Caco-2 (cell line): ENCODE measurements around the gene SLC25A3. TPM values are rescaled to one million over a fixed set of nuclear protein-coding genes. Genes with fewer than 3 reads are reported as not detected.

Experiments used
- BruUV-seq: library from RNA; stranded (reverse); fragments of 400-500 nt; replicated peaks from 2 replicates; lab custom pipeline; 2021; lab: Mats Ljungman, UMichigan
- CTCF ChIA-PET: fragments of 300-600 bp; sonication (Branson Sonifier 250); formaldehyde crosslinking; loops from one replicate; lab custom pipeline; 2022; ENCODE audit warnings: antibody characterized with exemption; lab: Charles Lee
- POLR2A ChIA-PET: fragments of 300-600 bp; sonication (Branson Sonifier 250); formaldehyde crosslinking; loops from one replicate; lab custom pipeline; 2022; ENCODE audit warnings: antibody characterized with exemption; lab: Charles Lee
- DNase-seq, 2 experiments: peaks; one replicate each; pipeline versions ENCODE4 v3.0.0 to v3.0.0-alpha.2; 2020 to 2022
- H3K27me3 ChIP-seq: replicated peaks from 2 replicates; pipeline ENCODE4 v1.6.0; 2011; ENCODE audit warnings: low read length; ENCODE audit not compliant: control insufficient read depth, insufficient read depth
- H3K36me3 ChIP-seq: 2 replicates; pipeline ENCODE4 v1.5.1; 2011; ENCODE audit warnings: low read length; ENCODE audit not compliant: control insufficient read depth, insufficient read depth
- H3K4me1 ChIP-seq: fragments of 250-450 bp; sonication (Bioruptor Pico); 2 replicates; pipeline ENCODE4 v1.5.1; 2020; ENCODE audit warnings: mild to moderate bottlenecking
- H3K4me3 ChIP-seq: 2 replicates; pipeline ENCODE4 v1.5.1; 2011; ENCODE audit warnings: low read depth, mild to moderate bottlenecking, control low read depth, low read length
- H3K9me3 ChIP-seq: fragments of 250-450 bp; sonication (Bioruptor Pico); 2 replicates; pipeline ENCODE4 v1.5.1; 2020; ENCODE audit warnings: mild to moderate bottlenecking, moderate library complexity
- H3K27ac Mint-ChIP-seq: one replicate; pipeline ENCODE4 v1.8.0; 2022; ENCODE audit warnings: mixed read lengths; ENCODE audit not compliant: unreplicated experiment
- H3K27me3 Mint-ChIP-seq: one replicate; pipeline ENCODE4 v1.8.0; 2022; ENCODE audit warnings: mixed read lengths; ENCODE audit not compliant: insufficient read depth, unreplicated experiment
- H3K36me3 Mint-ChIP-seq: one replicate; pipeline ENCODE4 v1.8.0; 2022; ENCODE audit warnings: mild to moderate bottlenecking, mixed read lengths; ENCODE audit not compliant: insufficient read depth, unreplicated experiment
- H3K4me1 Mint-ChIP-seq: one replicate; pipeline ENCODE4 v1.8.0; 2022; ENCODE audit warnings: low read depth, mixed read lengths; ENCODE audit not compliant: unreplicated experiment
- H3K4me3 Mint-ChIP-seq: one replicate; pipeline ENCODE4 v1.8.0; 2022; ENCODE audit warnings: mild to moderate bottlenecking, moderate library complexity, mixed read lengths; ENCODE audit not compliant: unreplicated experiment
- H3K9me3 Mint-ChIP-seq: one replicate; pipeline ENCODE4 v1.8.0; 2022; ENCODE audit warnings: mixed read lengths; ENCODE audit not compliant: unreplicated experiment
- CTCF ChIP-seq, 2 experiments: fragments of 200-600 bp in 1 of 2; IDR thresholded peaks; 1 replicate in 1 of 2; 2 replicates in 1 of 2; pipeline versions ENCODE4 v1.5.1 to v1.8.0; 2011 to 2022; ENCODE audit warnings: antibody characterized with exemption in 1 of 2, control low read depth in 1 of 2, inconsistent platforms in 1 of 2, low read depth in 1 of 2, low read length in 1 of 2, mild to moderate bottlenecking in 1 of 2, moderate library complexity in 1 of 2; ENCODE audit not compliant: insufficient read depth in 1 of 2, severe bottlenecking in 1 of 2, unreplicated experiment in 1 of 2
- intact Hi-C: fragments of 100-400 bp; cut with micrococcal nuclease; formaldehyde crosslinking; loops from one replicate; pipeline ENCODE4 v1.10.0; 2022; ENCODE audit not compliant: unreplicated experiment
- total RNA-seq: library from RNA; stranded (reverse); gene quantifications from 2 replicates; pipeline ENCODE4 v1.2.3, GENCODE V29; 2022

The SLC25A3 gene
- total RNA-seq, 1 experiment from 2014 or later = 888 TPM

- intact Hi-C loops = loop anchor here (1.0 to 2.0 kb wide), 2 partner anchors 38 to 48 kb away; partner anchors contain the start of genes APAF1 and IKBIP
- no peaks in the 10 kb centered on the region for H3K4me1 Mint-ChIP-seq
- POLR2A ChIA-PET = interaction anchor here (0.8 kb wide), 1 partner anchor 13 kb away, joined by 3 read pairs; the partner anchor contains the start of gene SLC25A3
Measured at GRCh38 chr12:98606359-98606988, 13.0 kb downstream of the SLC25A3 start.

GRCh38 chr12:98610596-98610995 is 17.1 kb downstream of the SLC25A3 start:
- ChIA-PET CTCF (no interaction called here), POLR2A (no interaction called here)
- no peaks in the 10 kb centered on the region for H3K9me3 ChIP-seq
- Mint-ChIP-seq H3K4me1 (peaks cover 6% of the 10 kb centered on the region), H3K27ac (no peak overlapping the region), H3K4me3 (no peak overlapping the region), H3K27me3 (no peaks in the 10 kb centered on the region), H3K9me3 (no peaks in the 10 kb centered on the region), H3K36me3 (peaks cover 4% of the 10 kb centered on the region)
- H3K36me3 ChIP-seq = no peaks in the 10 kb centered on the region
- H3K4me3 ChIP-seq = no peak overlapping the region
- H3K27me3 ChIP-seq = no peaks in the 10 kb centered on the region
- DNase-seq = no peak
- intact Hi-C loops = no loop called here
- H3K4me1 ChIP-seq = no peaks in the 10 kb centered on the region
- no TSS peak for BruUV-seq
- no peak for TF ChIP-seq CTCF (IDR thresholded peaks at IDR 0.05; ENCODE audit: insufficient read depth in 1 of 2, low read depth in 1 of 2, low read length in 1 of 2, severe bottlenecking in 1 of 2, unreplicated experiment in 1 of 2)

More at GRCh38 chr12:98606359-98606988, 13.0 kb downstream of the SLC25A3 start:
- Mint-ChIP-seq H3K4me3 (no peak overlapping the region), H3K9me3 (no peaks in the 10 kb centered on the region), H3K36me3 (peaks cover 35% of the 10 kb centered on the region), H3K27ac (no peak overlapping the region), H3K27me3 (no peaks in the 10 kb centered on the region)
- TF ChIP-seq CTCF (IDR thresholded peaks at IDR 0.05; ENCODE audit: insufficient read depth in 1 of 2, low read depth in 1 of 2, low read length in 1 of 2, severe bottlenecking in 1 of 2, unreplicated experiment in 1 of 2) = no peak
- DNase-seq = no peak
- no peaks in the 10 kb centered on the region for H3K27me3 ChIP-seq
- BruUV-seq = no TSS peak
- no peak overlapping the region for H3K4me3 ChIP-seq
- no peaks in the 10 kb centered on the region for H3K9me3 ChIP-seq
- CTCF ChIA-PET = interaction anchor here (0.7 kb wide), 1 partner anchor 150 kb away, joined by 3 read pairs; no protein-coding TSS in a partner anchor
- no peaks in the 10 kb centered on the region for H3K4me1 ChIP-seq
- H3K36me3 ChIP-seq = peaks cover 1% of the 10 kb centered on the region; the same call in 1 of the 2 replicates

- TF ChIP-seq CTCF (IDR thresholded peaks at IDR 0.05; ENCODE audit: insufficient read depth in 1 of 2, low read depth in 1 of 2, low read length in 1 of 2, severe bottlenecking in 1 of 2, unreplicated experiment in 1 of 2) = no peak
- H3K36me3 ChIP-seq = no peaks in the 10 kb centered on the region
- CTCF ChIA-PET = no interaction called here
Measured at GRCh38 chr12:98612696-98613334, 19.3 kb downstream of the SLC25A3 start.

More at GRCh38 chr12:98612696-98613334, 19.3 kb downstream of the SLC25A3 start:
- BruUV-seq = no TSS peak
- Histone ChIP-seq H3K27me3 (no peaks in the 10 kb centered on the region), H3K4me1 (no peaks in the 10 kb centered on the region), H3K9me3 (no peaks in the 10 kb centered on the region), H3K4me3 (no peak overlapping the region)
- DNase-seq = no peak
- intact Hi-C loops = no loop called here
- no peaks in the 10 kb centered on the region for H3K27me3 Mint-ChIP-seq
- no peak overlapping the region for H3K4me3 Mint-ChIP-seq
- H3K9me3 Mint-ChIP-seq = no peaks in the 10 kb centered on the region
- peaks cover 6% of the 10 kb centered on the region for H3K4me1 Mint-ChIP-seq
- no peak overlapping the region for H3K27ac Mint-ChIP-seq
- no peaks in the 10 kb centered on the region for H3K36me3 Mint-ChIP-seq
- POLR2A ChIA-PET = no interaction called here
